Thymus (tissue), 11 donors: ENCODE data around the gene EP400. TPM values are rescaled to one million over a fixed set of nuclear protein-coding genes. Genes with fewer than 3 reads are reported as not detected.
"Not testable (repeated sequence)": the region's sequence is repeated elsewhere in the genome, so short reads cannot be mapped to it uniquely, and the experiment has no call there.

ENCODE experiments used
- DNase-seq, 9 donors: peaks; one replicate each; pipeline ENCODE4 v3.0.0-alpha.2; 2013; ENCODE audit warnings: low spot score in 9 of 9, low read depth in 6 of 9, missing footprints in 1 of 9
- H3K27ac ChIP-seq, 2 donors: one replicate each; pipeline ENCODE4 v1.5.1; 2013; ENCODE audit warnings: control low read depth in 1 of 2, low read depth in 1 of 2, low read length in 1 of 2, mild to moderate bottlenecking in 1 of 2, moderate library complexity in 1 of 2
- H3K27me3 ChIP-seq, 2 donors: one replicate each; pipeline ENCODE4 v1.5.1; 2013; ENCODE audit warnings: low read length in 1 of 2; ENCODE audit not compliant: control insufficient read depth in 2 of 2, insufficient read depth in 1 of 2
- H3K36me3 ChIP-seq, 2 donors: one replicate each; pipeline ENCODE4 v1.5.1; 2013; ENCODE audit warnings: low read length in 1 of 2, mild to moderate bottlenecking in 1 of 2, moderate library complexity in 1 of 2; ENCODE audit not compliant: control insufficient read depth in 2 of 2, insufficient read depth in 2 of 2
- H3K4me1 ChIP-seq, 2 donors: one replicate each; pipeline ENCODE4 v1.5.1; 2013; ENCODE audit warnings: low read length in 2 of 2; ENCODE audit not compliant: control insufficient read depth in 2 of 2, insufficient read depth in 2 of 2
- H3K4me3 ChIP-seq, 2 donors: one replicate each; pipeline ENCODE4 v1.5.1; 2013; ENCODE audit warnings: low read length in 2 of 2, control low read depth in 1 of 2, mild to moderate bottlenecking in 1 of 2
- H3K9me3 ChIP-seq, 2 donors: one replicate each; pipeline ENCODE4 v1.5.1; 2013; ENCODE audit warnings: low read length in 1 of 2, mild to moderate bottlenecking in 1 of 2; ENCODE audit not compliant: control insufficient read depth in 2 of 2, insufficient read depth in 1 of 2
- WGBS: extraction: QIAGEN DNeasy Blood & Tissue Kit; methylation state at CpG from one replicate; pipeline ENCODE4 v1.1.7; 2013; 5-methylcytosine and 5-hydroxymethylcytosine counted together
- polyA plus RNA-seq: library from polyadenylated mRNA; stranded (reverse); fragments of 200-250 nt; gene quantifications from one replicate; pipeline ENCODE4 v1.2.3, GENCODE V29; 2013
- total RNA-seq: library from RNA; stranded (reverse); fragments of 120-200 nt; gene quantifications from one replicate; pipeline ENCODE4 v1.2.4, GENCODE V29; 2013
- donor health status: healthy.

Gene EP400
- total and polyA plus RNA-seq, 2 donors: 4.6 to 28.9 TPM

DNA sequence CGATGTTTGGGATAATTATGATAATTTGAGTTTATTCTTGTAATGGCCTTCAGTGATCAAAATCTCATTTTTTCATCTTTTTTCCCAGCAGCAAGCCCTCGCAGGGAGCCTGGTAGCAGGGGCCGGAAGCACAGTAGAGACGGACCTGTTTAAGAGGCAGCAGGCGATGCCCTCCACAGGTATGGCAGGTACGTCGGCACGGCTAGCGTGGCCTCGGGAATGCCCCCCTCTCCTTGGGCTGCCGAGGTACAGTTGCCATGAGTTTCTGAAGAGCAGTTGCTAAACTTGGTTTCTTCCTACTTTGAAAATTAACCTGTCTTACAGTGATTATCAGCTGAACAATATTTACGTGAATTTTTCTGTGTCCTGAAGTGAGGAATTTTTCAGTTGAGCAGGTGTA, 29.9 kb downstream of the EP400 start:
- no peaks in the 10 kb centered on the region for H3K27me3 ChIP-seq
- H3K36me3 ChIP-seq: peaks cover 34 to 36% of the 10 kb centered on the region in 2 donors
- H3K4me3 ChIP-seq: no peak overlapping the region
- no peaks in the 10 kb centered on the region for H3K9me3 ChIP-seq
- no peaks in the 10 kb centered on the region for H3K4me1 ChIP-seq
- WGBS: 95% methylated on average over 12 of the region's 12 CpGs
- no peak overlapping the region for H3K27ac ChIP-seq
- DNase-seq: no peak

DNA sequence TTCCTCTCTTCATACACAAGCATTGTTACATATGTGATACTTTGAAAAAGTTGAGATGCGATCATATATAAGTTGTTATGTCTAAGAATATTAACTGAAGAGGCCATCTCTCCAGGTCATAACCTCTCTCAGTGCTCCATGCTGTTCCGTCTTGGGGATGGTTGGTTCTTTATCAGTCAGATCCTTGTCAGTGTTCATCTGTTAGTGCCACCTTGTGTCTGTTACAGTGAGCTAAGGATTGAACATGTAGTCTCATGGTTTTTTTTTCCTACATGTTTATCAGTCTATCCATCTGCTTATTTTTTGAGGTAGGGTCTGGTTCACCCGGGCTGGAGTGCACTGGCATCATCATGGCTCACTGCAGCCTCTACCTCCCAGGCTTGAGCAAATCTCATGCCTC, 30.5 kb downstream of the EP400 start:
- no peak overlapping the region for H3K27ac ChIP-seq
- 93% methylated on average over 3 of the region's 3 CpGs for WGBS
- no peak for DNase-seq
- no peaks in the 10 kb centered on the region for H3K9me3 ChIP-seq
- no peaks in the 10 kb centered on the region for H3K4me1 ChIP-seq
- no peaks in the 10 kb centered on the region for H3K27me3 ChIP-seq
- H3K4me3 ChIP-seq: no peak overlapping the region
- H3K36me3 ChIP-seq: peaks cover 38% of the 10 kb centered on the region in 2 donors

DNA sequence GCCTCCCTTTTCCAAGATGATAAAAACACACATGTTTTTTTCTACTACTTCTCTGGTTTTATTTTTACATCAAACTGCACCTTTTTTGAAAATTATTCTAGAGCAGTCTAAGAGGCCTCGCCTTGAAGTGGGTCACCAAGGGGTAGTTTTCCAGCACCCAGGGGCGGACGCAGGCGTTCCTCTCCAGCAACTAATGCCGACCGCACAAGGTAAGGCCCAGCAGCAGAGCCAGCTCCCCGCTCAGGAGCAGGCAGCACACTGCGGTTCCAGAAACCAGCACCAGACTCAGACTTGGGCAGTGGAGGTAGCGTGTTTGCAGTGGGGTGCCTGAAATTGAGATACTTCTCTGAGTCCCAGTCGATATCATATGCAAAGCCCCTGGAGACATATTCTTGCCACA, 31.6 kb downstream of the EP400 start:
- H3K36me3 ChIP-seq: peaks cover 44 to 46% of the 10 kb centered on the region in 2 donors
- H3K27me3 ChIP-seq: no peaks in the 10 kb centered on the region
- H3K27ac ChIP-seq: no peak overlapping the region
- no peak for DNase-seq
- no peak overlapping the region for H3K4me3 ChIP-seq
- no peaks in the 10 kb centered on the region for H3K9me3 ChIP-seq
- no peaks in the 10 kb centered on the region for H3K4me1 ChIP-seq
- WGBS: 98% methylated on average over 10 of the region's 10 CpGs

DNA sequence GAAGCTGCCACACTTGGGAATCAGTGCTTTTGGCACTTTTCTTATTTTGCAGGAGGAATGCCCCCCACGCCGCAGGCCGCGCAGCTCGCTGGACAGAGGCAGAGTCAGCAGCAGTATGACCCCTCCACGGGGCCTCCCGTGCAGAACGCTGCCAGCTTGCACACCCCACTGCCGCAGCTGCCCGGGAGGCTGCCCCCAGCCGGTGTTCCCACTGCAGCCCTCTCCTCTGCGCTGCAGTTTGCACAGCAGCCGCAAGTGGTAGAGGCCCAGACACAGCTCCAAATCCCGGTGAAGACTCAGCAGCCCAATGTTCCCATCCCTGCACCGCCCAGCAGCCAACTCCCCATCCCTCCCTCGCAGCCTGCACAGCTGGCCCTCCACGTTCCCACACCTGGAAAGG, 32.3 kb downstream of the EP400 start:
- Histone ChIP-seq H3K27me3 (no peaks in the 10 kb centered on the region), H3K9me3 (no peaks in the 10 kb centered on the region), H3K27ac (no peak overlapping the region), H3K36me3 (peaks cover 51 to 53% of the 10 kb centered on the region in 2 donors), H3K4me1 (no peaks in the 10 kb centered on the region), H3K4me3 (no peak overlapping the region)
- WGBS: 97% methylated on average over 17 of the region's 17 CpGs
- no peak for DNase-seq

DNA sequence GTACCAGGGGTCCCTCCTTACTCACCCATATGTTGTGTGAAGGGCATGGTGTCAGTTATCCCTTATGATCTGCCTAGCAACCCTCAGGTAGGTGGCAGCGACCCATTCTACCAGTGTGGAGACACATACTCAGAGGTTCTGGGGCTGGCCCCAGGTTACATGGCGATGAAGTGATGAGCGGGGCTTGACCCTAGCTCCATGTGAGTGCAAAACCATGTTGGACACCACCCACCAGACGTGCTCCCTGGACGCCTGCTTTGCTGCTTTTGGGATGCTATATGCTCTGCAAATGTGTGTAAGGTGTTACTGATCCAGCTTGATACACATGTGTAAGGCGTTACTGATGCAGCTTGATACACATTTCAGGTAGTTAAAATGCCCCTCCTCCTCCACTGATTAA, 33.3 kb downstream of the EP400 start:
- DNase-seq: no peak
- Histone ChIP-seq H3K9me3 (no peaks in the 10 kb centered on the region), H3K4me1 (no peaks in the 10 kb centered on the region), H3K4me3 (no peak overlapping the region), H3K36me3 (peaks cover 59 to 61% of the 10 kb centered on the region in 2 donors), H3K27ac (no peak overlapping the region), H3K27me3 (no peaks in the 10 kb centered on the region)
- 98% methylated on average over 6 of the region's 6 CpGs for WGBS

DNA sequence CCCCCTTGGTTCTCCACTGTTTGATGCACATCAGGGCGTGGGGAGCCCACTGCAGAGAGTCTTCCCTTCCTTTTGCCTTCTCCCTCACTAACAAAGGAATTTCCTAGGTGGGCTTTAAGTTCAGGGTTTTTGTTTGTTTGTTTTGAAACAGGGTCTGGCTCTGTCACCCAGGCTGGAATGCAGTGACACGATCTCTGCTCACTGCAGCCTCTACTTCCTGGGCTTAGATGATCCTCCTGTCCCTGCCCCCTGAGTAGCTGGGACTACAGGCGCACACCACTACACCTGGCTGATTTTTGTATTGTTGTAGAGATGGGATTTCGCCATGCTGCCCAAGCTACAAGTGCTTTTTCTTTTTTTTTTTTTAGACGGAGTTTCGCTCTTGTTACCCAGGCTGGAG, 33.8 kb downstream of the EP400 start:
- Histone ChIP-seq H3K27me3 (no peaks in the 10 kb centered on the region), H3K4me1 (no peaks in the 10 kb centered on the region), H3K9me3 (no peaks in the 10 kb centered on the region), H3K4me3 (no peak overlapping the region), H3K27ac (no peak overlapping the region), H3K36me3 (peaks cover 64 to 65% of the 10 kb centered on the region in 2 donors)
- WGBS: 98% methylated on average over 6 of the region's 6 CpGs
- DNase-seq: no peak

DNA sequence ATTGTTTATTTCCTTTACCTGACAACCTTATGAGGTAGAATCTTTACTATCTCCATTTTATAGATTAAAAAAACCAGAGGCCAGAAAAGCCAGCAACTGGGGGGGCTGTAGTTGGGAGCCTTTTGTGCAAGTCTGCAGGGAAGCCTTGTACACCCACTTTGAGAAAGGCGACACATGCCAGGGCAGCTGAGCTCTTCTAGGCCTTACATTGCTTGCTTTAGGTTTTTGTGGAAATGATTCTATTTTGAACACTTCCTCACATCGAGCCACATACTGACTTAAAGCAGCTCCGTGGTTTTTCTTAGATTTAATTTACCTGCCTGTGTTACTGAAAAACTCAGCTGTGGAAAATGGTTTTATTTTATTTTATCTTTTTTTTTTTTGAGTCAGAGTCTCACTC, 34.6 kb downstream of the EP400 start:
- WGBS: 44% methylated on average over 3 of the region's 3 CpGs
- DNase-seq: no peak
- Histone ChIP-seq H3K4me3 (no peak overlapping the region), H3K36me3 (peaks cover 71 to 72% of the 10 kb centered on the region in 2 donors), H3K9me3 (no peaks in the 10 kb centered on the region), H3K27me3 (no peaks in the 10 kb centered on the region), H3K27ac (no peak overlapping the region), H3K4me1 (no peaks in the 10 kb centered on the region)

DNA sequence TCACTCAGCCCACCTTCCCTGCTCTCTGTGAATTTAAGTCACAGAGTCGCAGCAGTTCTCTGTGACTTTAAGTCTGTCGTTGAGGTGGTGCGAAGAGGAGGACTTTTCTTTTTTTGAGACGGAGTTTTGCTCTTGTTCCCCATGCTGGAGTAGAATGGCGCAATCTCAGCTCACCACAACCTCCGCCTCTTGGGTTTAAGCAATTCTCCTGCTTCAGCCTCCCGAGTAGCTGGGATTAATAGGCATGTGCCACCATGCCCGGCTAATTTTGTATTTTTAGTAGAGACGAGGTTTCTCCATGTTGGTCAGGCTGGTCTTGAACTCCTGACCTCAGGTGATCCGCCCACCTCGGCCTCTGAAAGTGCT, 35.8 kb downstream of the EP400 start:
- not testable (repeated sequence) for H3K27ac ChIP-seq, DNase-seq, H3K4me1 ChIP-seq, H3K9me3 ChIP-seq, H3K27me3 ChIP-seq, H3K4me3 ChIP-seq
- WGBS: 97% methylated on average over 11 of the region's 11 CpGs
- peaks cover 71% of the 10 kb centered on the region in 2 donors for H3K36me3 ChIP-seq

DNA sequence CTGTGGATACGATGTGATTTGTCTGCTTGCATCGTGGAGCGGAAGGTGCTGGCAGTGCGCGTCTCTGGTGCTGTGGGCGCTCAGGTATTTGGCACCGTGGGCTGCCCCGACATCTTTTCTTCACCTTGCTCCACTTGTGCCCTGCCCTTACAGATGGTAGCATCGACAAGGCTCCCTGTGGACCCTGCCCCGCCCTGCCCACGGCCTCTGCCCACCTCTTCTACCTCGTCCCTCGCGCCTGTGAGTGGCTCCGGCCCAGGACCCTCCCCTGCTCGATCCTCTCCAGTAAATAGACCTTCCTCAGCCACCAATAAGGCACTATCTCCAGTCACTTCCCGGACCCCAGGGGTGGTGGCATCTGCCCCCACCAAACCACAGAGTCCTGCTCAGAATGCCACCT, 36.6 kb downstream of the EP400 start:
- 96% methylated on average over 17 of the region's 17 CpGs for WGBS
- Histone ChIP-seq H3K4me1 (no peaks in the 10 kb centered on the region), H3K27ac (no peak overlapping the region), H3K36me3 (peaks cover 73% of the 10 kb centered on the region in 2 donors), H3K4me3 (no peak overlapping the region), H3K27me3 (no peaks in the 10 kb centered on the region), H3K9me3 (peaks cover 0 to 1% of the 10 kb centered on the region in 2 donors)
- no peak for DNase-seq

DNA sequence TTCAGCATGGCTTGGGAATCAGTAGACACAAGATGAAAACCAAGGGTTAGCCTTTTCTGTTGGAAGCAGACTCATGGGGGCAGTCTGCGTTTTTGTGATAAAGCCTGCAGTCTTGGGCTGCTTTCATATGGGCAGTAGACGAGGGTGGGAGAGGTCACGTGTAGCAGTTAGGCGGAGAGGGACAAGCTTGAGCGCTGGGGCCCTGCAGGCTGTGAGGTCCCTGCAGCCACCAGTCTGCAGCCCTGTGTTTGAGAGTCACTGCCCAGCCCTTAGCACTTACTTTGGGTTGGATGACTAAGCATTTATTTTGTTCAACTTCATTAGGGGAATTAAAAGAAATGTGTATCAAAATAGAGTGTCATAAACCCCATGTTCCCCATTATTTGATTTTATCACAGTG, 37.2 kb downstream of the EP400 start:
- H3K9me3 ChIP-seq: peaks cover 0 to 1% of the 10 kb centered on the region in 2 donors
- H3K4me3 ChIP-seq: no peak overlapping the region
- H3K27ac ChIP-seq: no peak overlapping the region
- peaks cover 70 to 71% of the 10 kb centered on the region in 2 donors for H3K36me3 ChIP-seq
- no peak for DNase-seq
- no peaks in the 10 kb centered on the region for H3K4me1 ChIP-seq
- 89% methylated on average over 5 of the region's 5 CpGs for WGBS
- no peaks in the 10 kb centered on the region for H3K27me3 ChIP-seq
